Measurements from ENCODE around the gene TRIM15.

DNA sequence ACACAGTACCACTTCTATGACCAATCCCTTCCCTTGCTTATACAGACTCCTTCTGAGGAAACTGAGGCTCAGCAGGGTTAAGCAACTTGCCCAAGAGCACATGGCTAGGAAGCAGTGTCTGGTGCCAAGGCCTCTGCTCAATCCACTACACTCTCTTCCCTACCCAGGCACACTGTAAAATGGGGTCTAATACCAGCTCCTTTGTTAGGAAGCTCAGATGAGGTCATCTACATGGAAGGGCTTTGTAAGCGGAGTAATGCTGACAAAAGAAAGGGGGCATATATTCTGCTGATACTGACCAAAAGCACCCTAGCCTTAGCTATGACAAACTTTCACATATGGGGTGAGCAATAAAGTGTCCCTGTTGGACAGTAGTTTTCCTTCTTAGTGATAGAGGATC, 40.8 kb downstream of the TRIM15 start:
- TF ChIP-seq SMARCA5 (IDR thresholded peaks at IDR 0.05): no peak
- TF ChIP-seq ZNF24 (IDR thresholded peaks at IDR 0.05): no peak
- TF ChIP-seq POLR2A (IDR thresholded peaks at IDR 0.05; ENCODE audit: low read depth, low read length): no peak
- TF ChIP-seq, protein P1, sequence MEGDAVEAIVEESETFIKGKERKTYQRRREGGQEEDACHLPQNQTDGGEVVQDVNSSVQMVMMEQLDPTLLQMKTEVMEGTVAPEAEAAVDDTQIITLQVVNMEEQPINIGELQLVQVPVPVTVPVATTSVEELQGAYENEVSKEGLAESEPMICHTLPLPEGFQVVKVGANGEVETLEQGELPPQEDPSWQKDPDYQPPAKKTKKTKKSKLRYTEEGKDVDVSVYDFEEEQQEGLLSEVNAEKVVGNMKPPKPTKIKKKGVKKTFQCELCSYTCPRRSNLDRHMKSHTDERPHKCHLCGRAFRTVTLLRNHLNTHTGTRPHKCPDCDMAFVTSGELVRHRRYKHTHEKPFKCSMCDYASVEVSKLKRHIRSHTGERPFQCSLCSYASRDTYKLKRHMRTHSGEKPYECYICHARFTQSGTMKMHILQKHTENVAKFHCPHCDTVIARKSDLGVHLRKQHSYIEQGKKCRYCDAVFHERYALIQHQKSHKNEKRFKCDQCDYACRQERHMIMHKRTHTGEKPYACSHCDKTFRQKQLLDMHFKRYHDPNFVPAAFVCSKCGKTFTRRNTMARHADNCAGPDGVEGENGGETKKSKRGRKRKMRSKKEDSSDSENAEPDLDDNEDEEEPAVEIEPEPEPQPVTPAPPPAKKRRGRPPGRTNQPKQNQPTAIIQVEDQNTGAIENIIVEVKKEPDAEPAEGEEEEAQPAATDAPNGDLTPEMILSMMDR (IDR thresholded peaks at IDR 0.05 in 2 of 3, conservative IDR thresholded peaks at IDR 0.05 in 1 of 3; ENCODE audit: control insufficient read depth in 2 of 3, extremely low read depth in 1 of 3, insufficient read depth in 1 of 3, low read depth in 3 of 3, low read length in 3 of 3): no peak
- TF ChIP-seq SIN3A (IDR thresholded peaks at IDR 0.05; ENCODE audit: low read depth, low read length): no peak
- no peak for TF ChIP-seq ZNF217 (IDR thresholded peaks at IDR 0.05)
- TF ChIP-seq TCF7 (IDR thresholded peaks at IDR 0.05; ENCODE audit: borderline replicate concordance): no peak
- TF ChIP-seq POLR2AphosphoS5 (IDR thresholded peaks at IDR 0.05; ENCODE audit: low read length): no peak
- TF ChIP-seq RAD21 (IDR thresholded peaks at IDR 0.05; ENCODE audit: insufficient read depth, low read depth, low read length): no peak
- TF ChIP-seq, protein P2, sequence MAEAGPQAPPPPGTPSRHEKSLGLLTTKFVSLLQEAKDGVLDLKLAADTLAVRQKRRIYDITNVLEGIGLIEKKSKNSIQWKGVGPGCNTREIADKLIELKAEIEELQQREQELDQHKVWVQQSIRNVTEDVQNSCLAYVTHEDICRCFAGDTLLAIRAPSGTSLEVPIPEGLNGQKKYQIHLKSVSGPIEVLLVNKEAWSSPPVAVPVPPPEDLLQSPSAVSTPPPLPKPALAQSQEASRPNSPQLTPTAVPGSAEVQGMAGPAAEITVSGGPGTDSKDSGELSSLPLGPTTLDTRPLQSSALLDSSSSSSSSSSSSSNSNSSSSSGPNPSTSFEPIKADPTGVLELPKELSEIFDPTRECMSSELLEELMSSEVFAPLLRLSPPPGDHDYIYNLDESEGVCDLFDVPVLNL (IDR thresholded peaks at IDR 0.05; ENCODE audit: low read depth, low read length): no peak
- TF ChIP-seq RFX5 (IDR thresholded peaks at IDR 0.05; ENCODE audit: low read depth, low read length): no peak
- TF ChIP-seq, protein P3, sequence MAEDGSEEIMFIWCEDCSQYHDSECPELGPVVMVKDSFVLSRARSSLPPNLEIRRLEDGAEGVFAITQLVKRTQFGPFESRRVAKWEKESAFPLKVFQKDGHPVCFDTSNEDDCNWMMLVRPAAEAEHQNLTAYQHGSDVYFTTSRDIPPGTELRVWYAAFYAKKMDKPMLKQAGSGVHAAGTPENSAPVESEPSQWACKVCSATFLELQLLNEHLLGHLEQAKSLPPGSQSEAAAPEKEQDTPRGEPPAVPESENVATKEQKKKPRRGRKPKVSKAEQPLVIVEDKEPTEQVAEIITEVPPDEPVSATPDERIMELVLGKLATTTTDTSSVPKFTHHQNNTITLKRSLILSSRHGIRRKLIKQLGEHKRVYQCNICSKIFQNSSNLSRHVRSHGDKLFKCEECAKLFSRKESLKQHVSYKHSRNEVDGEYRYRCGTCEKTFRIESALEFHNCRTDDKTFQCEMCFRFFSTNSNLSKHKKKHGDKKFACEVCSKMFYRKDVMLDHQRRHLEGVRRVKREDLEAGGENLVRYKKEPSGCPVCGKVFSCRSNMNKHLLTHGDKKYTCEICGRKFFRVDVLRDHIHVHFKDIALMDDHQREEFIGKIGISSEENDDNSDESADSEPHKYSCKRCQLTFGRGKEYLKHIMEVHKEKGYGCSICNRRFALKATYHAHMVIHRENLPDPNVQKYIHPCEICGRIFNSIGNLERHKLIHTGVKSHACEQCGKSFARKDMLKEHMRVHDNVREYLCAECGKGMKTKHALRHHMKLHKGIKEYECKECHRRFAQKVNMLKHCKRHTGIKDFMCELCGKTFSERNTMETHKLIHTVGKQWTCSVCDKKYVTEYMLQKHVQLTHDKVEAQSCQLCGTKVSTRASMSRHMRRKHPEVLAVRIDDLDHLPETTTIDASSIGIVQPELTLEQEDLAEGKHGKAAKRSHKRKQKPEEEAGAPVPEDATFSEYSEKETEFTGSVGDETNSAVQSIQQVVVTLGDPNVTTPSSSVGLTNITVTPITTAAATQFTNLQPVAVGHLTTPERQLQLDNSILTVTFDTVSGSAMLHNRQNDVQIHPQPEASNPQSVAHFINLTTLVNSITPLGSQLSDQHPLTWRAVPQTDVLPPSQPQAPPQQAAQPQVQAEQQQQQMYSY (CRISPR knock-in tag; IDR thresholded peaks at IDR 0.05): no peak
- TF ChIP-seq LARP7 (IDR thresholded peaks at IDR 0.05): no peak

All from GM12878 (cell line).